ENCODE data around the gene SLC38A3. TPM values are rescaled to one million over a fixed set of nuclear protein-coding genes. Genes with fewer than 3 reads are reported as not detected.
A peak's percentile ranks its signal among the peaks of the same experiment; 100 is the strongest.

Gene SLC38A3
- total and polyA plus RNA-seq, 2 donors from 2014 or later: 1.6 to 4.2 TPM

GRCh38 chr3:50190936-50191660, 14.0 kb upstream of the SLC38A3 start, which contains the start of gene GNAT1:
Gene GNAT1, plus strand, starts transcription at chr3:50191610. Its CDS starts 116 bp downstream, at chr3:50191726.
- H3K4me3 ChIP-seq (ENCODE audit: low read length in 3 of 3): no peak within 1 kb of the TSS
- no peak within 1 kb of the TSS for H3K9ac ChIP-seq (ENCODE audit: low read length in 3 of 3)
- TF ChIP-seq CTCF (IDR thresholded peaks at IDR 0.05; ENCODE audit: borderline replicate concordance, extremely low read depth, insufficient read depth): no peak
- H3K9me3 ChIP-seq (ENCODE audit: control insufficient read depth in 2 of 3, insufficient read depth in 1 of 3, low read length in 3 of 3): no peaks in the 10 kb centered on the region
- peaks cover 14% of the 10 kb centered on the region for H3K27me3 ChIP-seq (ENCODE audit: control insufficient read depth, insufficient read depth, low read length)
- DNase-seq (no peak), FAIRE-seq (no peak)
- H3K27ac ChIP-seq (ENCODE audit: low read depth in 2 of 2, low read length in 2 of 2): no peak within 1 kb of the TSS
- peaks cover 0 to 15% (median 0%) of the 10 kb centered on the region in 3 donors for H3K4me1 ChIP-seq (ENCODE audit: control insufficient read depth in 2 of 3, insufficient read depth in 2 of 3, low read depth in 1 of 3, low read length in 3 of 3)
- peaks cover 0 to 3% (median 0%) of the 10 kb centered on the region in 3 donors for H3K36me3 ChIP-seq (ENCODE audit: control insufficient read depth in 2 of 3, insufficient read depth in 3 of 3, low read length in 3 of 3)
- intact Hi-C loops (cut with DNase I): loop anchor here (5.0 kb wide), 1 partner anchor 69 kb away; no protein-coding TSS in a partner anchor

- peaks cover 0 to 15% (median 0%) of the 10 kb centered on the region in 3 donors for H3K4me1 ChIP-seq (ENCODE audit: control insufficient read depth in 2 of 3, insufficient read depth in 2 of 3, low read depth in 1 of 3, low read length in 3 of 3)
- no peak for TF ChIP-seq CTCF (IDR thresholded peaks at IDR 0.05; ENCODE audit: borderline replicate concordance, extremely low read depth, insufficient read depth)
- H3K9ac ChIP-seq (ENCODE audit: low read length in 3 of 3): no peak overlapping the region
- H3K27me3 ChIP-seq (ENCODE audit: control insufficient read depth, insufficient read depth, low read length): peaks cover 14% of the 10 kb centered on the region
- intact Hi-C loops (cut with DNase I): loop anchor here (5.0 kb wide), 1 partner anchor 70 kb away; no protein-coding TSS in a partner anchor
- H3K36me3 ChIP-seq (ENCODE audit: control insufficient read depth in 2 of 3, insufficient read depth in 3 of 3, low read length in 3 of 3): peaks cover 0 to 3% (median 0%) of the 10 kb centered on the region in 3 donors
- DNase-seq (no peak), FAIRE-seq (no peak)
- H3K4me3 ChIP-seq (ENCODE audit: low read length in 3 of 3): no peak overlapping the region
- H3K9me3 ChIP-seq (ENCODE audit: control insufficient read depth in 2 of 3, insufficient read depth in 1 of 3, low read length in 3 of 3): no peaks in the 10 kb centered on the region
- H3K27ac ChIP-seq (ENCODE audit: low read depth in 2 of 2, low read length in 2 of 2): no peak overlapping the region
These were observed 12.9 kb upstream of the SLC38A3 start for GRCh38 chr3:50192124-50192523.

DNA sequence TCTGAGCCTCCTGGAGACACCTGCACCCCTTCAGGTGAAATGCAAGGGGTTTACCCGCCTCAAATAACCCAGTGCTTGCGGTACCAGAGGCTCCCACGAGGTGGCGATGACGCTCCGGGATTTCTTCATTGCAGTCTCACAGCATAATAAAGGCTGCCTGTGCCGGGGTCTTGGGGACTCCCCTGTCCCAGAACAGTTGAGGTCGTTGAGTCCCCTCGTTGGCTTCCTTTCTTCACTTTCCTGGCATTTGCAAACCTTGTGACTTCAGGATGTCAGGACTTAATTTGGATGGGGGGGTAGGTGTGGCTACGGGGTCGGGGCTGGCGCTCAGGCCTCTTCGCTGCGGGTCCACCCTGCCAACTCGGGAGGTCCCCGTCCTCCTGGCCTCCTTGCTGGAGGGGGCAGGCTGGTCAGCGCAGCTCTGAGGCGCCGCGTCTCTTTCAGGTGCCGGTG, 12.4 kb upstream of the SLC38A3 start:
- no peak overlapping the region for H3K4me3 ChIP-seq (ENCODE audit: low read length in 3 of 3)
- intact Hi-C loops (cut with DNase I): loop anchor here (5.0 kb wide), 1 partner anchor 70 kb away; no protein-coding TSS in a partner anchor
- H3K36me3 ChIP-seq (ENCODE audit: control insufficient read depth in 2 of 3, insufficient read depth in 3 of 3, low read length in 3 of 3): peaks cover 0 to 3% (median 0%) of the 10 kb centered on the region in 3 donors
- no peak for FAIRE-seq
- H3K4me1 ChIP-seq (ENCODE audit: control insufficient read depth in 2 of 3, insufficient read depth in 2 of 3, low read depth in 1 of 3, low read length in 3 of 3): peaks cover 0 to 15% (median 0%) of the 10 kb centered on the region in 3 donors
- H3K9me3 ChIP-seq (ENCODE audit: control insufficient read depth in 2 of 3, insufficient read depth in 1 of 3, low read length in 3 of 3): no peaks in the 10 kb centered on the region
- no peak overlapping the region for H3K9ac ChIP-seq (ENCODE audit: low read length in 3 of 3)
- TF ChIP-seq CTCF (IDR thresholded peaks at IDR 0.05; ENCODE audit: borderline replicate concordance, extremely low read depth, insufficient read depth): peak; percentile 91
- peak in 4 of 5 donors; percentile 87 to 91 (median 88) for DNase-seq
- no peak overlapping the region for H3K27ac ChIP-seq (ENCODE audit: low read depth in 2 of 2, low read length in 2 of 2)
- H3K27me3 ChIP-seq (ENCODE audit: control insufficient read depth, insufficient read depth, low read length): peaks cover 14% of the 10 kb centered on the region
